H1 (cell line): ENCODE measurements around the gene XPO6. TPM values are rescaled to one million over a fixed set of nuclear protein-coding genes. Genes with fewer than 3 reads are reported as not detected.

Experiments
- CTCF ChIA-PET: fragments of 300-600 bp; sonication (Branson Sonifier 250); formaldehyde crosslinking; loops from one replicate; lab custom pipeline; 2021; ENCODE audit not compliant: partially characterized antibody; lab: Charles Lee
- POLR2A ChIA-PET: fragments of 300-600 bp; sonication (Branson Sonifier 250); formaldehyde crosslinking; loops from one replicate; lab custom pipeline; 2021; ENCODE audit warnings: inconsistent platforms; ENCODE audit not compliant: partially characterized antibody; lab: Charles Lee
- DNase-seq, 2 experiments: peaks; one replicate each; pipeline versions ENCODE4 v3.0.0 to v3.0.0-alpha.2; 2010 to 2022; ENCODE audit warnings: low spot score in 2 of 2, low read depth in 1 of 2, mixed read lengths in 1 of 2
- FAIRE-seq: peaks from 2 replicates; lab custom pipeline; 2011; peaks lifted over from hg19 to GRCh38; lab: Jason Lieb, UNC
- H2AFZ ChIP-seq: 2 replicates; pipeline ENCODE4 v1.8.1; 2012; ENCODE audit warnings: low read length, inconsistent platforms
- H2AK5ac ChIP-seq: 2 replicates; pipeline ENCODE4 v1.6.1; 2013; ENCODE audit warnings: low read depth, low read length
- H2BK120ac ChIP-seq: replicated peaks from 2 replicates; pipeline ENCODE3; 2013; ENCODE audit warnings: low read depth, low read length, inconsistent platforms
- H2BK12ac ChIP-seq: 2 replicates; pipeline ENCODE4 v1.6.1; 2013; ENCODE audit warnings: low read depth, low read length
- H2BK15ac ChIP-seq: 2 replicates; pipeline ENCODE4 v1.6.1; 2013; ENCODE audit warnings: low read length
- H2BK20ac ChIP-seq: 2 replicates; pipeline ENCODE4 v1.6.1; 2013; ENCODE audit warnings: low read length
- H2BK5ac ChIP-seq: 2 replicates; pipeline ENCODE4 v1.6.1; 2013; ENCODE audit warnings: low read depth, low read length
- H3K14ac ChIP-seq: 2 replicates; pipeline ENCODE4 v1.6.1; 2013; ENCODE audit warnings: inconsistent platforms; ENCODE audit not compliant: insufficient read length
- H3K18ac ChIP-seq: 2 replicates; pipeline ENCODE4 v1.6.1; 2013; ENCODE audit warnings: low read length; ENCODE audit errors: extremely low read depth
- H3K23ac ChIP-seq: 2 replicates; pipeline ENCODE4 v1.6.1; 2013; ENCODE audit warnings: inconsistent platforms; ENCODE audit not compliant: insufficient read length
- H3K23me2 ChIP-seq: 2 replicates; pipeline ENCODE4 v1.6.1; 2013; ENCODE audit warnings: low read depth, low read length
- H3K27ac ChIP-seq: 2 replicates; pipeline ENCODE4 v1.6.1; 2011; ENCODE audit warnings: low read depth, low read length, inconsistent platforms
- H3K27me3 ChIP-seq, 4 experiments: replicated peaks in 1 of 4; 1 replicate in 1 of 4; 2 replicates in 3 of 4; pipeline versions ENCODE4 v1.6.1 to v1.8.1; 2011 to 2013; ENCODE audit warnings: low read length in 3 of 4, mild to moderate bottlenecking in 3 of 4, inconsistent platforms in 2 of 4, mixed read lengths in 2 of 4, moderate library complexity in 1 of 4; ENCODE audit not compliant: control insufficient read depth in 3 of 4, insufficient read depth in 3 of 4; ENCODE audit errors: extremely low read depth in 1 of 4
- H3K36me3 ChIP-seq, 4 experiments: 2 replicates each; pipeline versions ENCODE4 v1.6.1 to v1.8.1; 2011 to 2013; ENCODE audit warnings: mild to moderate bottlenecking in 4 of 4, low read length in 3 of 4, moderate library complexity in 2 of 4, control low read depth in 1 of 4, inconsistent platforms in 1 of 4; ENCODE audit not compliant: insufficient read depth in 4 of 4, control insufficient read depth in 2 of 4
- H3K4ac ChIP-seq: replicated peaks from 2 replicates; pipeline ENCODE3; 2013; ENCODE audit warnings: low read length, low read depth, mixed read lengths, inconsistent platforms; ENCODE audit not compliant: insufficient read length
- H3K4me1 ChIP-seq, 4 experiments: replicated peaks in 1 of 4; 1 replicate in 1 of 4; 2 replicates in 3 of 4; pipeline versions ENCODE4 v1.6.1 to v1.8.1; 2011 to 2013; ENCODE audit warnings: low read length in 3 of 4, inconsistent platforms in 2 of 4, mixed read lengths in 1 of 4; ENCODE audit not compliant: insufficient read depth in 4 of 4, control insufficient read depth in 3 of 4
- H3K4me2 ChIP-seq, 2 experiments: 2 replicates each; pipeline versions ENCODE4 v1.6.1 to v1.8.1; 2011 to 2013; ENCODE audit warnings: low read depth in 2 of 2, low read length in 2 of 2, control low read depth in 1 of 2, inconsistent platforms in 1 of 2, mild to moderate bottlenecking in 1 of 2; ENCODE audit not compliant: insufficient read depth in 1 of 2
- H3K4me3 ChIP-seq, 4 experiments: fragments of 200-600, 300-600 bp in 1 of 4; sonication (generic), shearing (Covaris generic), sonication (Bioruptor Twin) in 1 of 4; 2 replicates each; pipeline versions ENCODE4 v1.5.1 to v1.8.1; 2011 to 2016; ENCODE audit warnings: low read length in 4 of 4, low read depth in 3 of 4, control low read depth in 2 of 4, inconsistent platforms in 2 of 4, mild to moderate bottlenecking in 2 of 4, mixed read lengths in 1 of 4, moderate library complexity in 1 of 4; ENCODE audit not compliant: insufficient read depth in 2 of 4; ENCODE audit errors: extremely low read depth in 1 of 4
- H3K56ac ChIP-seq: replicated peaks from 2 replicates; pipeline ENCODE3; 2013; ENCODE audit warnings: low read depth, mild to moderate bottlenecking, mixed read lengths, low read length, inconsistent platforms; ENCODE audit not compliant: insufficient read length
- H3K79me1 ChIP-seq: 2 replicates; pipeline ENCODE4 v1.6.1; 2013; ENCODE audit warnings: low read depth, low read length, control low read depth
- H3K79me2 ChIP-seq, 2 experiments: 2 replicates each; pipeline versions ENCODE4 v1.6.1 to v1.8.1; 2012 to 2013; ENCODE audit warnings: low read length in 2 of 2, mild to moderate bottlenecking in 2 of 2, inconsistent platforms in 1 of 2; ENCODE audit not compliant: insufficient read depth in 2 of 2, control insufficient read depth in 1 of 2
- H3K9ac ChIP-seq, 4 experiments: replicated peaks in 1 of 4; 1 replicate in 1 of 4; 2 replicates in 3 of 4; pipeline versions ENCODE4 v1.6.1 to v1.8.1; 2011 to 2013; ENCODE audit warnings: low read depth in 3 of 4, low read length in 3 of 4, control low read depth in 2 of 4, mild to moderate bottlenecking in 2 of 4, moderate library complexity in 2 of 4, inconsistent platforms in 1 of 4; ENCODE audit errors: extremely low read depth in 1 of 4
- H3K9me3 ChIP-seq, 2 experiments: 2 replicates each; pipeline versions ENCODE4 v1.6.1 to v1.8.1; 2012 to 2013; ENCODE audit warnings: mild to moderate bottlenecking in 2 of 2, moderate library complexity in 2 of 2, control low read depth in 1 of 2, inconsistent platforms in 1 of 2, low read depth in 1 of 2, low read length in 1 of 2, mixed read lengths in 1 of 2; ENCODE audit not compliant: insufficient read depth in 2 of 2
- H4K20me1 ChIP-seq, 2 experiments: replicated peaks in 1 of 2; 2 replicates each; pipeline versions ENCODE3 to v1.8.1; 2011 to 2013; ENCODE audit warnings: inconsistent platforms in 2 of 2, low read length in 2 of 2, mild to moderate bottlenecking in 1 of 2; ENCODE audit not compliant: insufficient read depth in 2 of 2, control insufficient read depth in 1 of 2
- H4K5ac ChIP-seq: 2 replicates; pipeline ENCODE4 v1.6.1; 2013; ENCODE audit warnings: low read length, low read depth, mixed read lengths, inconsistent platforms; ENCODE audit not compliant: insufficient read length
- H4K8ac ChIP-seq: 2 replicates; pipeline ENCODE4 v1.8.0; 2013; ENCODE audit warnings: mild to moderate bottlenecking, moderate library complexity, low read length, inconsistent platforms; ENCODE audit not compliant: insufficient read depth; ENCODE audit errors: extremely low read depth
- H4K91ac ChIP-seq: replicated peaks from 2 replicates; pipeline ENCODE3; 2013; ENCODE audit warnings: low read length, mixed read lengths, inconsistent platforms; ENCODE audit not compliant: insufficient read length
- CHD1 ChIP-seq: IDR thresholded peaks from 2 replicates; pipeline ENCODE4 v1.6.1; 2012; ENCODE audit warnings: low read depth, low read length, improper control_type of control experiment
- CHD2 ChIP-seq: IDR thresholded peaks from 2 replicates; pipeline ENCODE4 v1.6.1; 2012; ENCODE audit warnings: low read length, improper control_type of control experiment
- CREB1 ChIP-seq: IDR thresholded peaks from 2 replicates; pipeline ENCODE4 v1.6.1; 2012; ENCODE audit warnings: inconsistent platforms
- MAFK ChIP-seq: IDR thresholded peaks from 2 replicates; pipeline ENCODE4 v1.6.1; 2012; ENCODE audit warnings: low read depth, mild to moderate bottlenecking, improper control_type of control experiment, low read length
- PHF8 ChIP-seq: fragments of 200-600 bp; sonication (generic); conservative IDR thresholded peaks from 2 replicates; pipeline ENCODE4 v1.7.1; 2012; ENCODE audit warnings: low read depth, mild to moderate bottlenecking, inconsistent platforms, low read length, moderate library complexity
- POLR2AphosphoS5 ChIP-seq: IDR thresholded peaks from 2 replicates; pipeline ENCODE4 v1.6.1; 2011; ENCODE audit warnings: low read depth, low read length
- SAP30 ChIP-seq: fragments of 300-600 bp; sonication (generic); IDR thresholded peaks from 2 replicates; pipeline ENCODE4 v1.7.1; 2012; ENCODE audit warnings: low read length, moderate library complexity, mild to moderate bottlenecking, inconsistent platforms; ENCODE audit not compliant: insufficient read depth, insufficient replicate concordance
- SRF ChIP-seq: IDR thresholded peaks from 2 replicates; pipeline ENCODE4 v1.6.1; 2011; ENCODE audit warnings: mild to moderate bottlenecking, low read depth, low read length, moderate library complexity
- WGBS, 2 experiments: shearing (Covaris generic) in 1 of 2; methylation state at CpG; one replicate each; pipeline versions ENCODE4 v1.1.6 to v1.1.7; 2013 to 2015; ENCODE audit warnings: low lambda C conversion rate in 2 of 2, mixed read lengths in 2 of 2, inconsistent platforms in 1 of 2, low coverage in 1 of 2, missing lambda C conversion rate in 1 of 2; ENCODE audit not compliant: insufficient replicate concordance in 2 of 2, insufficient coverage in 1 of 2, insufficient read length in 1 of 2; ENCODE audit errors: extremely low coverage in 1 of 2, missing lambda C conversion rate in 1 of 2; 5-methylcytosine and 5-hydroxymethylcytosine counted together
- polyA plus RNA-seq, 7 experiments: library from polyadenylated mRNA; depleted of rRNA in 3 of 7; stranded (reverse) in 5 of 7; unstranded in 2 of 7; fragments of >200 nt in 5 of 7; fragments of 200-250 nt in 2 of 7; gene quantifications; 1 replicate in 5 of 7; 2 replicates in 1 of 7; 4 replicates in 1 of 7; pipeline versions ENCODE4 v1.2.1 to v1.2.3, GENCODE V29; 2011 to 2013; ENCODE audit warnings: missing spikeins in 2 of 7, mixed read lengths in 2 of 7
- total RNA-seq: library from RNA; stranded (reverse); fragmentation: NEBNext Ultra II Directional; extraction: Animal tissue kit (Norgen Biotek cat#: 25700); gene quantifications from 2 replicates; pipeline ENCODE4 v1.2.1, GENCODE V29; 2021

Gene XPO6
- total and polyA plus RNA-seq, 2 of the 8 experiments (the other 6 are each of a cell fraction or from before 2014, with no cell fraction given): 152 to 254 TPM

DNA sequence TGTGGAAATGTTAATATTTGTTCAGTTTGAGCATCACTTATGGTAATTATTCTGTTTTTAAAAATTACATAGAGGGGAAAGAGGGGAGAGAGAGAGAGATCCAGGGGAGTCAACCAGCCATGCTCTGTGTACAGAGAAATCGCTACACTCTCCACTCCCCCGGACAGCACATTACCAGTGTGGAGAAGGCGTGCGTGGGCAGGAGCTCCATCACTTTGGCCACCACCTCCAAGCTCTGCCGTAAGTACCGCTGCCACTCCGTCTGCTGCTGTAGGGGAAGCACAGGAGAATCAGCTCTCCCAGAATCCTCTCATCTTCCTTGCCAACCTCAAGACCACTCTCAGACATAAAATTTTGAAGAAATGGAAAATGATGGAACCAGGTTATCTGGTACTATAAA lies 78.1 kb downstream of the XPO6 start:
- Histone ChIP-seq H2BK15ac (no peak overlapping the region), H3K27me3 (no peaks in the 10 kb centered on the region), H4K5ac (no peak overlapping the region), H3K18ac (no peak overlapping the region), H3K9ac (no peak overlapping the region), H4K8ac (no peak overlapping the region), H3K23me2 (no peaks in the 10 kb centered on the region), H3K79me1 (peaks cover 8% of the 10 kb centered on the region), H2BK5ac (no peak overlapping the region), H2AFZ (no peak overlapping the region), H3K27ac (no peak overlapping the region), H2AK5ac (no peak overlapping the region), H3K79me2 (no peaks in the 10 kb centered on the region), H3K36me3 (peaks cover 6 to 58% (median 27%) of the 10 kb centered on the region in 4 experiments; a peak in 7 of 8 replicates), H4K20me1 (peaks cover 0 to 8% of the 10 kb centered on the region in 2 experiments), H3K56ac (no peak overlapping the region), H3K9me3 (no peaks in the 10 kb centered on the region), H3K4ac (no peak overlapping the region), H4K91ac (no peak overlapping the region), H3K4me1 (no peaks in the 10 kb centered on the region), H3K4me3 (no peak overlapping the region), H2BK12ac (no peak overlapping the region), H2BK20ac (no peak overlapping the region), H2BK120ac (no peak overlapping the region), H3K4me2 (no peak overlapping the region), H3K14ac (no peak overlapping the region), H3K23ac (no peak overlapping the region)
- POLR2A ChIA-PET: interaction anchor here (0.7 to 1.1 kb wide), 3 partner anchors 9 to 109 kb away, joined by 3 read pairs; no protein-coding TSS in a partner anchor
- WGBS, 2 experiments: 95% methylated on average over 7 of the region's 7 CpGs; no CpG with 5 or more reads in 1 of the 2 experiments
- no peak for FAIRE-seq
- DNase-seq: no peak
- CTCF ChIA-PET: interaction anchor here (0.6 to 0.9 kb wide), 5 partner anchors 9 to 554 kb away, joined by 3 to 4 read pairs (median 3); no protein-coding TSS in a partner anchor
- TF ChIP-seq CHD2: no peak
- no peak for TF ChIP-seq CHD1
- TF ChIP-seq SRF: no peak
- no peak for TF ChIP-seq CREB1
- TF ChIP-seq POLR2AphosphoS5: no peak
- TF ChIP-seq MAFK: no peak
- TF ChIP-seq SAP30: no peak
- TF ChIP-seq PHF8: no peak
